GM18526 (cell line): ENCODE results near the gene ADCY9.

Experiments
- POLR2A ChIP-seq: IDR thresholded peaks from 3 replicates; pipeline ENCODE4 v1.6.1; 2011; ENCODE audit not compliant: insufficient read length; ENCODE audit errors: extremely low read depth

Gene ADCY9

DNA sequence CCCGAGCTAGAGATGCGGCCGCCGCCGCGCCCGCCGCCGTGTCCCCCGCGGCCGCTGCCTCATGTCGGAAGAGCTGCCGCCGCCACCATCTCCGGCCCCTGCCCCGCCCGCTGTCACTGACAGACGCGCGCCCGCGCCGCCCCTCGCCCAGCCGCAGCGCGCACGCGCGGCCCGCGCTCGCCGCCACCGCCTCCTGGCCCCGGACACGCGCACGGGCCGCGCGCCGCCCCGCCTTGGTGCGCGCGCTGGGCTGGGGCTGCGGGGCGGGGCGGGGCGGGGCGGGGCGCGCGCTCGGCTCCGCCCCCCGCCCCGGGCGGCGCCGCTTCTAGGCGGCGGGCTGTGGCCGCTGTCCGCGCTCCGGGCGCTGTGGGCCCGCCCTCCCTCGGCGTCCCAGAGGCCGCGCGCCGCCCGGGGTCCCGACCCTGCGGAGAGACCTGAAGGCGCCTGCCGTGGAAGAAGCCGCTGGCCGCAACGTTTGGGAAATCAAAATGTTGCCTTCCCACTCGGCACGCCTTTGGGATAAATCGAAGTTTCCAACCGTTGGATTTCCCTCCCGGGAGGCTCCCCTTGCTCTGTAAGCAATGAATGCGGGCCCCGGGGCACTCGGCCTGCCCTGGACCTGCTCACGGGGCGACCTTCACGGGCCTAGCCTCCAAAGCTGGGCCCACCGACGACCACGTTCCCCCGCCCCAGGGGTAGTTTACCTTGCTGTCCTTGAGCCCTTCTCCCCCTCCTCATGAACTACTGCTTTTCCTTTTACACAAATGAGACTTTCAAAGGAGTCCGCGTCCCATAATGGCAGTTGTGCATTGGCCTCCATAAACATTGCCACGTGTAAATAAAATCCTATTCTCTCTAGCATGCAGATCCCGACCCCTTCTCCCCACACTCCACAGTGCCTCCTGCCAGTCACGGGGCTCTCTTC, at the start of gene ADCY9:
Gene ADCY9, minus strand, starts transcription at position 118 of the 925 bp plus-strand sequence. CDS start 1,000 bp downstream, outside the sequence.
- no peak for TF ChIP-seq POLR2A

GRCh38 chr16:4160658-4161430, 44.6 kb upstream of the ADCY9 start:
- TF ChIP-seq POLR2A = no peak

GRCh38 chr16:4159726-4160125, 43.5 kb upstream of the ADCY9 start:
- no peak for TF ChIP-seq POLR2A

GRCh38 chr16:4158143-4159093, 42.2 kb upstream of the ADCY9 start:
- no peak for TF ChIP-seq POLR2A

- no peak for TF ChIP-seq POLR2A
Observed at GRCh38 chr16:4157376-4157825, 41.2 kb upstream of the ADCY9 start.

GRCh38 chr16:4152267-4152666, 36.0 kb upstream of the ADCY9 start:
- no peak for TF ChIP-seq POLR2A

DNA sequence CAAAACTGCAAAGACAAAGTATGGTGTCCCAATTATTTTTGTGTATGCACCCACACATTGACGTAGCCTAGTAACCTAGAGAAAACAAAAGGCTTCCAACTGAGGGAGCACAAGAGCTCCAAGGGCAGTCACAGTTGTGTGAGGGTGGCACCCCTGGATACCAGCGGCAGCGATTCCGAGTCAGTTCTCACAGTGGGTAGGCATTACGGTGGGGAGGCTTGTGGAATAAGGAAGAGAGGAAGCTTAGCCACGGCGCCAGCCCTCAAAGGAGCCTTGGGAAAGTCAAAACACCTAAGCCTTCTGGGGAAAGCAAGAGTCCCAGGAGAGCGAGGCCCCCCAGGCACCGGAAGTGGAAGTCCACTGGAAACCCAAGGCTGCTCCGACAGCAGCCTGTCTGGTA, 31.0 kb upstream of the ADCY9 start:
- TF ChIP-seq POLR2A = no peak

DNA sequence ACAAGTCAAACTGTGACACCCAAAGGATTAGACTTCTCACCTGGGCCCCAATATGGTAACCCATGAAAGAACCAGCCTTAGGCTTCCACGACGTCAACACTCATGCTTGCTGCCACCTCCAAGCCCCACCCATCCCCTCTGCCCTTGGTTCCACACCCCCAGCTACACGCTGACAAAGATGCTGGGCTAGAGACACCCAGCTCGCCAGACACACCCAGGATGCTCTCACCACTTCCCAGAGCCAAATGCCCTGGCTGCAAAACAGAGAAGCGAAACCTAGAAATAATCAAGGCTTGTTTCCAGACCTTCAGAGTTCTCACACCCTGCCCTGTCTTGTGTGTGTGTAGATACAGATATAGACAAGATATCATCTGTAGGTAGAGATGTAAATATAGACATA, 26.0 kb upstream of the ADCY9 start:
- no peak for TF ChIP-seq POLR2A

- TF ChIP-seq POLR2A = no peak
Observed at GRCh38 chr16:4141604-4142003, 25.4 kb upstream of the ADCY9 start.

GRCh38 chr16:4140652-4141051, 24.4 kb upstream of the ADCY9 start:
- TF ChIP-seq POLR2A = no peak

- no peak for TF ChIP-seq POLR2A
Observed at GRCh38 chr16:4139968-4140367, 23.7 kb upstream of the ADCY9 start.

DNA sequence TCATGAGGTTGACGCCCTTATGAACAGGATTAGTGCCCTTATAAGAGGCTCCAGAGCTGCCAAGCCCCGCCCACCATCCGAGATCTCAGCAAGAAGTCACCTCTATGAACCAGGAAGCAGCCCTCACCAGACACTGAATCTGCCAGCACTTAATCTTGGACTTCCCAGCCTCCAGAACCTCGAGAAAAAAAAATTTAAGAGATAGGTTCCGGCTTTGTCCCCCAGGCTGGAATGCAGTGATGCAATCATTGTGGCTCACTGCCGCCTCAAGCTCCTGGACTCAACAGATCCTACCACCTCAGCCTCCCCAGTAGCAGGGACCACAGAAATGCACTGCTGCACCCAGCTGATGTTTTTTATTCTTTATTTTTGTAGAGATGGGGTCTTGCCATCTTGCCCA, 22.5 kb upstream of the ADCY9 start:
- TF ChIP-seq POLR2A = no peak

DNA sequence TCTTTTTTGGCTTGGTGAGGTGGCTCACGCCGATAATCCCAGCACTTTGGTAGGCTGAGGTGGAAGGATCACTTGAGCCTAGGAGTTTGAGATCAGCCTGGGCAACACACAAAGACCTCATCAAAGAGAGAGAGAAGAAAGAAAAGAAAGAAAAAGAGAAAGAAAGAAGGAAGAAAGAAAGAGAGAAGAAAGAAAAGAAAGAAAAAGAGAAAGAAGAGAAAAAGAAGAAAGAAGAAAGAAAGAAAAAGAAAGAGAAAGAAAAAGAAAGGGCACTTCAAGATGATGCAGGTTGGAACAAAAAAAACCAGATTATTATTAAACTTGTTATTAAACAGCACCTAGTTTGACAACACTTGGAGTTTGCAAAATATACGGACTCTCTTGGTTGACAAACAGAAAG, 21.2 kb upstream of the ADCY9 start:
- TF ChIP-seq POLR2A = no peak

DNA sequence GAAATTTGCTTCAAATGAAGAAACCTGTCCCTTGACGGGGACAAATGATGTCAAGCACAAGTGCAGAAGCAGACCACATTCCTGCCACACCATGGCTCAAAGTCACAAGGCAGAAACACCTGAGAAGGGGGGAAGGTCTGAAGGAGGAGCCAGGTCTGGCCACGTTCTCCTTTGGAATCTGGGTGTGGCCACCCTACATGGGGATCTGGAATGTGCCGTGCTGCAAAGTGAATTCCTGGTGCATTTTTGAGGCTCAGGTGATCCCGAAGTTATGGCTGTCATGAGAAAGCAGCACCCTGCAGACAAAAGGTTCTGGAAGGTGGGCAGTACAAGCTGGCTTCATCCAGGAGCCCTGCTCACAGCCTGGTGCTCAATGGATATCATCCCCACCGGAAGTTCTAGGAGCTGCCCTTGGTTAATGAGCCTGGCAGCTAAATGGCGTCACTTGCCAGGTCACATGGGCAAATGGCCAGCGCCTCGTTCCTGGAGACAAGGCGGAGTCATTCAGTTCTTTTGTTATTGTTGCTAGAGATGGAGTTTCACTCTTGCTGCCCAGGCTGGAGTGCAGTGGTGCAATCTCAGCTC, 20.1 kb upstream of the ADCY9 start:
- TF ChIP-seq POLR2A = no peak

- no peak for TF ChIP-seq POLR2A
Observed at GRCh38 chr16:4135537-4135936, 19.3 kb upstream of the ADCY9 start.
